Mesenteric fat pad (tissue), 1 donor: Measurements from ENCODE around the gene PPP3R2. TPM values are rescaled to one million over a fixed set of nuclear protein-coding genes. Genes with fewer than 3 reads are reported as not detected.
"Not testable (repeated sequence)": the region's sequence is repeated elsewhere in the genome, so short reads cannot be mapped to it uniquely, and the experiment has no call there.

Experiments
- DNase-seq: peaks from one replicate; pipeline ENCODE4 v3.0.0-alpha.2; 2020; ENCODE audit warnings: low spot score
- total RNA-seq: library from RNA; stranded (reverse); fragmentation: NEBNext Ultra II Directional; extraction: Animal tissue kit (Norgen Biotek cat#: 25700); gene quantifications from one replicate; pipeline ENCODE4 v1.2.1, GENCODE V29; 2021
- donor health status: DM: yes; HTN: yes; CAD: no.

PPP3R2 gene
- total RNA-seq, 1 donor from 2014 or later = not detected

DNA sequence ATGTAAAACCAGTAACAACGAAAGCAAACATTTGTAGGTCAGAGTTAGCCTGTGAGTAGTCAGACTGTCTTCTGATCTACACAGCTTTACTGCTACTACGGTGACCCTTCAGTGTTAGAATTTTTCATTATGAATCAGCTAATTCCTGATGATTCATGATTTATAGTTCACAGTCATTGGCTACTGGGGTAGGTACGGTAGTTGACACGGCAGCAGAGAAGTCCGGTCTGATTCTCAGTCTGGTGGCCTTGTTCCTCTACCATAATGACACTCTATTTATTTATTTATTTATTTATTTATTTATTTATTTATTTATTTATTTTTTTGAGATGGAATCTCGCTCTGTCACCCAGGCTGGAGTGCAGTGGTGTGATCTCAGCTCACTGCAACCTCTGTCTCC is 4.7 kb downstream of the PPP3R2 start:
- DNase-seq = not testable (repeated sequence)

DNA sequence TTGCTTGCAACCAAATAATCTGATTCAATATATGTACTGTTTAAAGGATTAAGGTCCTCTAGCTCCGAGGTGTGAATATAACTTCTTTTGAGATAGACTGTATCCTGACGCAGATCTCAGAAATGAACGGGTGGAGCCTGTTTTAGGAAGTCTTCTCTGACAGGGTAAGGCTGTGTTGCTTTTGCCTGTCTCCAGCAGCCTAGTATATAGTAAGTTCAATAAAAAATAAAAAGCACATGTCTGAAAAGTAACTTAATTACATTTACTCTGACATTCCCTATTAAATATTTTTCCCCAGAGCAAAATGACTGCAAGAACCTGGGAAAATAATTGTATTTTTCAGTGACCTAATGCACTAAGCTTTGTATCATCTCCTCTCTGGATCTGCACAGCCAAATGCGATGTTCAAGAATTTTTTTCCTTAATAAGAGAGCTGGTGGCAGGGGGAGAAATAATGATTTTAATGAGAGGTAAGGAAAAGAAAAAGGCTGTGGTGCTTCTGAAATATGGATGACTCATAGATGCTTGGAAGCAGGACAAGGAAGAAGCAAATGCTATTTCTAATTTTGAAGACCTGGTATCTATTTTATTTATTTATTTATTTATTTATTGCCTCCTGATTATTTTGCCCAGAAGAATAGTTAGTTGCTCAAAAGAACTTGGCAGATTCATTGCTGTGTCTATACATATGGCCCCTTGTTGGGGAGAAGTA is 7.3 kb downstream of the PPP3R2 start:
- DNase-seq = no peak

DNA sequence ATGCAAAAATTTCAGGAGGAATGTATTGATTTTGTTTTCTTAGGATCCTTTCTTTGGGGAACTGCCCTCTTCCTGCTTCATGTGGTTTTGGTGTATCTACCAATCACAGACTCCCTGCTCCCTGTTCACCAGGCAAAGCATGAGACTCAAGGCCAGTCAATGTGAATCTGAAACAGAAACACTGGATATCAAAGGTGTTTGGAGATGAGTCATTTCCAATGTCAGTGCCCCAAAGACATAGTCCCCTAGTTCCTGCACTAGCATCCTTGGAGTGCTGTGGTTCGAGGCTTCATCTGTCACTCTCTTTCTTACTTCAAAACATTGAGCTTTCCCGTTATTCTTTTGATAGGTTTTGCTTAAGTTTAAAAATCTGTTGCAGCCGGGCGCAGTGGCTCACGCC is 8.1 kb downstream of the PPP3R2 start:
- no peak for DNase-seq

DNA sequence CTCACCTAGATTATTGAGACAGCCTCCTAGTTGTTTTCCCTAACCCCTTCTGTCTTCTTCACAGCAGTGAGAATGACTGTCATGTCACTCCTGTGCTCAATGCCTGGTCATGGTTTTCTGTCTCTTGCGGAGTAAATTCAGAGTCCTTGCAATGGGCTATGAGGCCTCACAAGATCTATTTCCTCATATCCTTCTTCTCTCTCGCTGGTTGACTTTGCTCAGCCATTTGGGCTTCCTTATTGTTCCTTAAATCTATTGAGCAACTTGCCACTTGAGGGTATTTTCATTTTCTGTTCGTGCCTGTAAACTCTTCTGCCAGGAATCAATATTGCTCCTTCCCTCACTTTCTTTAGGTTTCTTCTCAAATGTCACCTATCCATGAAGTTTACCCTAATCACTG is 9.0 kb downstream of the PPP3R2 start:
- no peak for DNase-seq

DNA sequence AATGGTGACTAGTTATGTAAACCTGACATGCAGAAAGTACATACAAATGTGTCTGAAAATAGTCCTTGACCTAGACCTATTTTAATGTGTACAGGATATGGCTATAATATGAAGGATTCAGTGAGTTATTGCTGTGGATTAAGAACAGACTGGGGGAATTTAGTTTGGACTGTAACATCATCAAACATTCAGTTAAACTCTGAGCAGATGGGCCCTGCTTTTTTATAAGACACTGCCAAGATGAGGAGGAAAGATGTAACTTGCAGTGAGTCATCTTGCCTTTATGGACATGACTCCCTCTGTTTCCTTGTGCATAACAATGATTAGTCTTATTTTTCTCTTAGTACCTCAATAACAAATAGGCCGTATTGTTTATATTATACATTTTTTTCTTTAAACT is 12.2 kb downstream of the PPP3R2 start:
- DNase-seq = no peak

DNA sequence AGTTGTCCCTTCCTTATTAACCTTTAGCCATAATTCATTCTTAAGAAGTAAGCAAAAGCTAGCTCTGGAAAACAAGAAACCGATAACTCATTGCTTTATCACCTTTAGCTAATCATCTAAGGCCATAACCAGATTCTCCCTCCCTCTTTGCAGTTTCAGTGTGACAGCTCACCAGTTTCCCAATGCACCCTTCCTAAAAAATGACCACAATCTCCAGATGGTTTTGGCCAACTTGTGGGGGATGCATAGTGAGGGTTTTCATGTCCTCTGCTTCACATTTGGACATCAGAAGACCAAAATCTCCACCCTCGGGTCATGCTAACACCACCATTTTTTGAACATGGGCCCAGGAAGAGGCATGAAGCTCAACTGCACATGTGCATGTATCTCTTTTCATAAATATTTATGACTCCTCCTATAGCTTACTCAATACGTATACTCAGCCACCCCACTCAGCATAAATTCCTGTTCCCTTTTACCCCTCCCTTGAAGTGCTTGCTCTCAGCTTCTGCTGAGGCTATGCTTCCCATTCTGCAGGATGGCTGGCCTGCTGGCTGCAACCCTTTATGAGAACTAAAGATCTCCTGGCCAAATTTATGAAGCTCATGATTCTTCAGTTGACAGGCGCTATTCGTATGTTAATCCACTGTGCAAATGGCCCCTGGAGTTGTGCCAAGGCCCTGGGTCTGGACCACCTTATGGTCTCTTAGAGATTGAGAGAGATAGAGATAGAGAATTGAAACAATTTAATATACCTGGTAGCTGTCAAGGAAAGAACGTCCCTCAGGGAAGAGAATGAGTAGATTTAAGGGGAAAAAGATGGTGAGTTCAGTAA is 14.8 kb downstream of the PPP3R2 start:
- no peak for DNase-seq

DNA sequence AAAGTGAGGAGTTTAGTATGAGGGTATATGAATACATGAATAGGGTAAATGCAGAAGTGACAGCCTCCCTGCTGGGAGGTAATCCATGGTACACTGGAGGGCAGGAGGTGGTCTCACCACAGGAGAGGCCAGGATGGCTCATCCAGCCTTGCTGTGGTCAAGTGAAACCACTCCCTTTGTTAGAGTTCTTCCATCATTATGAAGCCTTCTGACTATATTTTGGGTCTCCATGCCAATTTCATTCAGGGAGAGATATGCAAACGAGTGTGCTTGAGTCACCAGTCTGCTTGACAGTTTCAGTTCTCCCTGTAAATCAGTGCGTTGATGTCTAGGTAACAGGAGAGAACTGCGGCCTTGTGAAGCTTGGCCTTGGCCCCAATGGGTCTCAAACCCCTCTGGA is 16.4 kb downstream of the PPP3R2 start:
- no peak for DNase-seq

DNA sequence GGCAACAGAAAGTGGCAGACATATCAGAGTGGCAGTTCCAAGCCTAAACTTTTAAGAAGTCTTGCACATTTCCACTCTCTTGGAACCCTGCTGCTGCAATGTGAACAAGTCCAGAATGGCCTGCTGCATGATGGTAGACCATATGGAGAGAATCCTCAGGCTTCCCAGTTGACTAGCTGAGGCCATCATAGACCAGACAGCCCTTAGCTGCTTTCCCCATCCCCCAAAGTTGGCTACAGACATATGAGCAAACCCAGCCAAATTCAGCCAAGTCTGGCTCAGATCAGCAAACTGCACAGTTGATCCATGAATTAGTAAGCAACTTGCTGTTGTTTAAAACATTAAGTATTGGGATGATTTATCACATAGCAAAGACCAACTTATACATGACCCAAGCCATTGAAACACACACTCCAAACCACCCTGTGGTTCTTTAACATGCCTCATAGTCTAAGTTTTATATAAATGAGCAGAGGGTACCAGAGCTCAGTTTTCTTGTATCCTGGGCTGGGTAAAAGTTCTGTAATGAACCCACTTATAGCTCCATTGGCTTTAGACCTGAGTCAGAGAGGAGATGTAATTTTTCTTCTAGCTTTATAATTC is 19.9 kb downstream of the PPP3R2 start:
- DNase-seq = no peak

DNA sequence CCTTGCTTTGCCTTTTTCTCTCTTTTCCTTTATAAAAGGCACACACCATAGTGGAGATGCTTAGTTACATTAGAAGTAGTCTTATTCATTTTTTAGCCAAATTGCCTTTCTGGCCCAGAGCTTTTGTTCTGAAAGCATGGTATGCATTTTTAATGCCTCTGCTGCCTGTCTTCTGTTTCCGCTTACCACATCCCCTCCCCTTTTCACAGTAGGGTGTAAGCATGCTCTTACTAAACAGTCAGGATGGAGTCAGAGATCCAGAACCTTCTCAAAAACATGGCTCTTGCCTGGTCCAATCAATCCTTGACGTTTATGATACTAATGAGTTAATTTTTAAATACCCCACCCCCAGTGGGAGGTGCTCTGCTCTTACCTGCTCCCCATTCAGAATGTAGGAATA is 22.5 kb downstream of the PPP3R2 start:
- no peak for DNase-seq

DNA sequence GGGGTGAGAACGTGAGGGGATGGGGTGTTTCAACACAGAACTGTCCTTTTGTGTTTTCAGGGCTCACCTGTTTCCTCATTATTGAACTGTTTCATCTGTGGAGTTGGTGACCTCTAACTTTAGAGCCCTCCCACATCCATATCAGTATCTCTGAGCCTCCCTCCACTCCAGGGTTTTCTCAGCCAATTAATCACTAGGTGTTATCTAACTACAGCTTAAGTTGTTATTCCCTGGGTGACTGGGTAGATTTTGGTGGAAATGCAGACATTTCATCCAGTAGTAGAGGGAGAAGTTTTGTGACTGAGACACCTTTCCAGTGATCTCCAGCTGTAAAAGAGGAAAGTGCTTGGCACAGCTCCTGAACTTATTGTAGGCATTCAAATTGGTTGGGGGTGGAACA is 23.7 kb downstream of the PPP3R2 start:
- DNase-seq = no peak

DNA sequence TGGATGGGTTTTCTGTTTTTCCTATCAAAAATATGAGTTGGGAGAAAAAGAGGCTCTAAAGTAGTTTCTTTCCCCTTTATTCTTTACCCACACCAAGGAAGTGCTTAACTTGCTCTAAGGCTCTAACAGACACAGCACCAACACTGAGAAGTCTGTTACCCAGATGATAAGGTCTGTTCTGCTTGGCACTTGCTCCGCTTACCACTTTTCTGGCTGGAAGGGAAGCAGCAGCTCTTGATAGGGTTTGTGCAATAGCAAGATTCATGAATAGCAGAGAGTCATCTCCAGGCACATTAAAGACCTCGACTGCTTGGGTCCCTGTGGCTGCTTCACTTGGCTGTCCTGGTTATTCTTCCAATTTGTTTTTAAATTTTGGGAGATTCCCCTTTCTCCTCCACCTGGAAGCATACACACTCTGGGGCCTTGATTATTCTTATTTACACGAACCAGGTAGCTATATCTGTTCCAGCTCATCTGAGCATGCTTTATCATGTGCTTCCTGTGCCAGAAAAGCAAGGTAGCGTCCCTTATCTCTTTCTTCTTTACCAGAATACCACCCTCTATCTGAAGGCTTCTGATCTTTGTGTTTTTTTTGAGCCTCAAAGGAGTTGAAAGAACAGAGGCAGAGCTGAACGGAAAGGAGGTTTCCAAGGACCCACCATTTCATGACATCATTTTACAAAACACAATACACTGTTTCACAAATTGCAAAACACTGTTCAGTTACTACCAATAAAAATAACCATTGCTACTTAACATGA is 24.8 kb downstream of the PPP3R2 start:
- DNase-seq = no peak

DNA sequence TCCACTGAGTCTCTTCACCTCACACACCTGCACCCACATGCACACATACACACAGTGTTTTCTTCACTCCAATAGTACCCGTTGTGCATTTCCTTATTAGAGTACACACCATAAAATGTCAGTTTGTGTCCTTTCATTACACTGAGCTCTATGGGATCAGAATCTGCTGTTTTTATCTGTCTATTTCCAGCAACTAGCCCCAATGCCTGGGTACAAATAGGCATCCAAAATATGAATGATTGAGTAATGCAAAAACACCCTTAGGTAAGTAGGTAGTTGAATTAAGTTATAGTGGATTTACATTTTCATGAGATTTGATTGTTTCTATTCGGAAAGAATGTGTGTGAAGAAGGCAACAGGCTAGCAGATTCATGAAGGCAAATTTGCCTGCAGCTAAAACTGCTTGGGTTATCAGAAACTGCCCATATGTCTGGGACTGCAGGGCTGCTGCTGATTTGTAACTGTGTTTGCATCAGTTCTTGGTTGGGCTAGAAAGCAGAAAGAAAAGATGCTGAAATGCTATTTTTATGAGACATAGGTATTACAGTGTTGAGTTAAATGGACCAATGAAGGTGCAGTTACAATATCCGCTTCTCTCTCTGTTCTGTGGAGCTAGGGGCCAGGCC is 26.9 kb downstream of the PPP3R2 start:
- no peak for DNase-seq

DNA sequence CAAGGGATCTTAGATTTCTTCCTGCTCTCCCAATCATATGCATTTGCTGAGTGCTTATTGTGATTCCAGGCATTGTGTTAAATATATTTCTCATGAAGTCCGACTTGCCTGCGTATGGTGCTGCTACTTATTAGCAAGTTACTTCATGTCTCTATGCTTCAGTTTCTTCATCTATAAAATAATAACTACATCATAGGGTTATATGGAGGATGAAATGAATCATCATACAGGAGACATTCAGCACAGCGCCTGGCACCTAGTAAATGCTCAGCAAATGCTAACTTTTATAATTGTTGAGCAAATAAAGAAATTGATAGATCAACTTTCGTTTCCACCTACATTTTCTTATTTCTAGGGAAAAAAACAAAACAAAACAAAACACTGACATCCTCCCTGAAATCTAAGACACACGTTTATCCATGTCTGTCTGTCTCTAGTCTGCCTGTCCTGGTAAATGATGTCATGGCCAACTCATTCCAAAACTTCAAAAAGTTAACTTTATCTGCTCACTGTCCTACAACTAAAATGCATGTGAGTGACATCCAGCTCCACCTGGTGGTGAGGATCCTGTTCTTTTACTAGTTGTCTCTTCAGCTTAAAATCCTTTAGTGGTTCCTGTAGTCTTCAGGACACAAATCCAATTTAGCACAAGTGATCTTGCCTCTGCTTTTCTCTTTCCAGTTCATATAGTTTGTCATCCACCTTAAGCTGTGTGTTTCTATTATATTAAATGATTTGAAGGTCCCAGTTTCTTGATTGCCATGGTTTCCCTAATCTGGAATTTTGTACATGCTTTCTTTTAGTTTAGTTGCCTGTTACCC is 27.7 kb downstream of the PPP3R2 start:
- no peak for DNase-seq

DNA sequence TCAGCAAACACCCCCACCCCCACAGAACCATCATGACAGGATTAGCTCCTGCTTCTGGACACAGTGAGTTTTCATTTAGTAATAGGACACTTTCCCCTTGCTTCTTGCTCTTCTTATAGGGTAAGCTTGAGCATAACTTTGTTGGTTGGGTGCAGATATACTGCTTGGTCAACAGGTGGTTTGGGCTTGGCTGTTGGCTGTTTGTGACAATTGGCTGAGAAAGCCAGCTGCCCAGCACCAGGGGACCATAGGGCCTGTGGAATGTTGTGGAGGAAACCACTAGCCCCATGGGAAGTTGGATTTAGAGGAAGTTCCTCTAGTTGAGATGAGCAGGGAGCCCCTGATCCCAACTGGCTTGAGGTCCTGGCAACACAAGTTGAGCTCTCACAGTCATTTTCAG is 30.5 kb downstream of the PPP3R2 start:
- no peak for DNase-seq

DNA sequence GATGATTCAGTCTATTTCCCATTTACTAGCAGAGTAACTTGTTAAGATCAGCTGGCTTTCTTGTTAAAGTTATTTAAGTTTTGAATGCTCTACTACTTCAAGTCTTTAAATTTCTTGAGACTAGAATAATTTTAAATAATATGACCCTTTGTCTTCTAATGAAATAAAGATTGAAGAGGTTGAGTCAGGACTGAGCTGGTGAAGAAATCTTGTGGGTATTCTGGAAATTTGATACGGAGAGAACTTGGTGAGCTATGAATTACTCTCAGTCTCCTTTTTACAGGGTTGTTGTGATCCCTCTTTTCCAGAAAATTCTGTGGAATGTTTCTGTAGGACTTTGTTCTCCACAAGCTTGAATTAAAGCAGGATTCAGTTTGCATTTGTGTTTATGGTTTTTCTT is 31.8 kb downstream of the PPP3R2 start:
- no peak for DNase-seq

DNA sequence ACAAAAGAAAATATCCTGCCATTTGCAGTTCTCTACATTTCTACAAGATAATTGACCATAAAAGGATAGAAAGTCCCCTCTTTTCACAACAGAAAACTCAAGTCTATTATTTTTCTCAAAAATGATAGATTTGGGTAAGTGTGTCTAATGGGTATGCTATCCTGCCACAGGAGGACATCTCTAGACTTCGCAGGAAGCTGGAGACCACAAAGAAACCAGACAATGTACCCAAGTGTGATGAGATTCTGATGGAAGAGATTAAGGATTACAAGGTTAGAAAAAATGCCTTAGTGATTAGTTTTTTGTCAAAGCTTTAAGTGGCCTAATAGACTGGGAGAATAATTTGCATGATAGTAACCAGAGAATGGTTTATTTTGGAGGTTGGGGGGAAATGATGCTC is 33.0 kb downstream of the PPP3R2 start:
- no peak for DNase-seq

DNA sequence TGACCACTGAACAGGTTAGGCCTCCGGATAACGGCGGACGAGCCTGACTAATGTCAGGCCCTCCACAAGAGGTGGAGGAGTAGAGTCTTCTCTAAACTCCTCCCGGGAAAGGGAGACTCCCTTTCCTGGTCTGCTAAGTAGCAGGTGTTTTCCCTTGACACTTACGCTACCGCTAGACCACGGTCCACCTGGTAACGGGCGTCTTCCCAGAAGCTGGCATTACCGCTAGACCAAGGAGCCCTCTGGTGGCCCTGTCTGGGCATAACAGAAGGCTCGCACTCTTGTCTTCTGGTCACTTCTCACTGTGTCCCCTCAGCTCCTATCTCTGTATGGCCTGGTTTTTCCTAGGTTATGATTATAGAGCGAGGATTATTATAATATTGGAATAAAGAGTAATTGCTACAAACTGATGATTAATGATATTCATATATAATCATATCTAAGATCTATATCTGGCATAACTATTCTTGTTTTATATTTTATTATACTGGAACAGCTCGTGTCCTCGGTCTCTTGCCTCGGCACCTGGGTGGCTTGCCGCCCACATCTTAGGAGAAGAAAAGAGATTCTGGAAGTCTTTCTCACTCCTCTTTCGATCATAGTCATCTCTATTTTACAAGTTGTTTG is 45.2 kb downstream of the PPP3R2 start:
- not testable (repeated sequence) for DNase-seq

DNA sequence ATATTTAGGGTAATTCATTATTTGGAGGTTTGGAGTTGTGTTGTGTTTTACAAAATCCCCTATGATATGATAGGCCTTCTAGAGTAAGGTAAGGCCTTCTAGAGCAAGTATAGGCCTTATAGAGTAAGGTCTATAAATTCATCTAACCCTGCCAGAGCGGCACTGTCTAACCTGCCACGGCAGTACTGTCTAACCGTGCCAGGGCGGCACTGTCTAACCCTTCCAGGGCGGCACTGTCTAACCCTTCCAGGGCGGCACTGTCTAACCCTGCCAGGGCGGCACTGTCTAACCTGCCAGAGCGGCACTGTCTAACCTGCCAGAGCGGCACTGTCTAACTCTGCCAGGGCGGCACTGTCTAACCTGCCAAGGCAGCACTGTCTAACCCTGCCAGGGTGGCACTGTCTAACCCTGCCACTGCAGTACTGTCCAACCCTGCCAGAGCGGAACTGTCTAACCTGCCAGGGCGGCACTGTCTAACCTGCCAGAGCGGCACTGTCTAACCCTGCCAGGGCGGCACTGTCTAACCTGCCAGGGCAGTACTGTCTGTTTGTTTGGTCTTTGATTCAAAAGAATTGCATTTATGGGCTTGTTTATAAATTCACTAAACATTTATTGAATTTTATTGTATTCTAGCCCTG is 51.6 kb downstream of the PPP3R2 start:
- DNase-seq = no peak
